ENCODE data around the gene SRPK1.

Gene SRPK1

DNA sequence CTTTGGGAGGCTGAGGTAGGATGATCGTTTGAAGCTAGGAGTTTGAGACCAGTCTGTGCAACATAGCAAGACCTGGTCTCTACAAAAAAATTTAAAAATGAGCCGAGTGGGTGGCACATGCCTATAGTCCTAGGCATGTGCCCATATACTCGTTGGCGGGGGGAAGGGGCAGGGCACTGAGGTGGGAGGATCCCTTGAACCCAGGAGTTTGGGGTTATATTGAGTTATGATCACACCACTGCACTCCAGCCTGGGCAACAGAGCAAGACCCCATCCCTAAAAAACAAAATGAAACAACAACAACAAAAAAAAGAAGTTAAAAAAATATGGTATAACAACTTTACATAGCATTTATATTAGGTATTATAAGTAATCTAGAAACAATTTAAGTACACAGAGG, 67.9 kb downstream of the SRPK1 start:
- no peak overlapping the region for H3K4me3 ChIP-seq (ENCODE audit: low read length in 2 of 2)
- peaks cover 0 to 2% of the 10 kb centered on the region in 2 donors for H3K4me1 ChIP-seq (ENCODE audit: control insufficient read depth in 2 of 2, insufficient read depth in 1 of 2, low read depth in 1 of 2, low read length in 2 of 2)
- H3K4me2 ChIP-seq (ENCODE audit: insufficient read depth, low read length, poor library complexity, severe bottlenecking) = no peak overlapping the region
- H2AK5ac ChIP-seq (ENCODE audit: low read depth, low read length) = no peak overlapping the region
- no peaks in the 10 kb centered on the region for H3K79me1 ChIP-seq (ENCODE audit: low read depth, low read length)
- H2BK120ac ChIP-seq (ENCODE audit: low read depth, low read length) = no peak overlapping the region
- H2BK15ac ChIP-seq (ENCODE audit: low read length) = no peak overlapping the region
- peaks cover 0 to 12% of the 10 kb centered on the region in 2 donors for H3K9me3 ChIP-seq (replicated peaks in 1 of 2; ENCODE audit: control insufficient read depth in 2 of 2, insufficient read depth in 1 of 2, low read depth in 1 of 2, low read length in 2 of 2)
- H2AFZ ChIP-seq (ENCODE audit: low read length) = no peak overlapping the region
- no peak overlapping the region for H2BK12ac ChIP-seq (ENCODE audit: low read length)
- H3K27ac ChIP-seq (replicated peaks; ENCODE audit: low read length) = no peak overlapping the region
- no peak overlapping the region for H3K9ac ChIP-seq (ENCODE audit: low read depth, low read length, poor library complexity)
- H3K14ac ChIP-seq (ENCODE audit: low read length) = no peak overlapping the region
- H3K18ac ChIP-seq (ENCODE audit: low read length) = no peak overlapping the region
- H3K36me3 ChIP-seq (replicated peaks in 1 of 2; ENCODE audit: control insufficient read depth in 2 of 2, insufficient read depth in 2 of 2, low read length in 2 of 2) = peaks cover 8 to 100% of the 10 kb centered on the region in 2 donors
- H4K91ac ChIP-seq (ENCODE audit: low read depth, low read length, poor library complexity) = no peak overlapping the region
- H3K4ac ChIP-seq (ENCODE audit: low read length) = no peak overlapping the region
- H2BK5ac ChIP-seq (ENCODE audit: low read length) = no peak overlapping the region
- H4K8ac ChIP-seq (ENCODE audit: low read depth, low read length) = no peak overlapping the region
- DNase-seq (ENCODE audit: low spot score) = no peak
- WGBS, 2 donors (ENCODE audit: extremely low coverage in 2 of 2, insufficient read length in 2 of 2, insufficient replicate concordance in 1 of 2) = no CpG with 5 or more reads among the region's 4 CpGs
- no peak overlapping the region for H3K23ac ChIP-seq (ENCODE audit: low read depth, low read length, poor library complexity)
- no peaks in the 10 kb centered on the region for H3K27me3 ChIP-seq (ENCODE audit: control insufficient read depth in 3 of 3, insufficient read depth in 3 of 3, low read depth in 1 of 3, low read length in 3 of 3)

DNA sequence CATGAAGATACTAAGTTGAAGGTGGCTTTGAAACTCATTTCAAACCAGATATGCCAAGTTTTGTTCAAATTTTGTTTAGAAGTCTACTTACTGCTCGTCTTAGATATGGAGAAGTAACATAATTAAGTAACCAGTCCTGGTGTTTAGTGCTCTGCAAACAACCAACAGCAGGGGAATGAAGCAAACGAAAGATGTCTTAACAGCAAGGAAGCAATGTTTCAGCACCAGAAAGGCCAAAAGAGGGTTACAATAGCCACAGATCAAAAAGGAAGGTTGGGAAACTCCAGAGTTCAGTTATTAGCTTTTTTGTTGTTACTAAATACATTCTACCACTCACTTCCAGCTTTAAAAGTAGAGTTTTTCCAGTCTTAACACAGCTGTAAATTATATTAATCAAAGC, 70.7 kb downstream of the SRPK1 start:
- H2BK5ac ChIP-seq (ENCODE audit: low read length) = no peak overlapping the region
- H2BK15ac ChIP-seq (ENCODE audit: low read length) = no peak overlapping the region
- H3K27me3 ChIP-seq (ENCODE audit: control insufficient read depth in 3 of 3, insufficient read depth in 3 of 3, low read depth in 1 of 3, low read length in 3 of 3) = no peaks in the 10 kb centered on the region
- no peak overlapping the region for H3K4me2 ChIP-seq (ENCODE audit: insufficient read depth, low read length, poor library complexity, severe bottlenecking)
- no peak overlapping the region for H3K4me3 ChIP-seq (ENCODE audit: low read length in 2 of 2)
- no peak overlapping the region for H4K91ac ChIP-seq (ENCODE audit: low read depth, low read length, poor library complexity)
- H4K8ac ChIP-seq (ENCODE audit: low read depth, low read length) = no peak overlapping the region
- H2AFZ ChIP-seq (ENCODE audit: low read length) = no peak overlapping the region
- H3K79me1 ChIP-seq (ENCODE audit: low read depth, low read length) = no peaks in the 10 kb centered on the region
- no peak overlapping the region for H3K9ac ChIP-seq (ENCODE audit: low read depth, low read length, poor library complexity)
- H2BK12ac ChIP-seq (ENCODE audit: low read length) = no peak overlapping the region
- H3K27ac ChIP-seq (replicated peaks; ENCODE audit: low read length) = no peak overlapping the region
- H3K23ac ChIP-seq (ENCODE audit: low read depth, low read length, poor library complexity) = no peak overlapping the region
- no peak for DNase-seq (ENCODE audit: low spot score)
- no peak overlapping the region for H2AK5ac ChIP-seq (ENCODE audit: low read depth, low read length)
- H3K14ac ChIP-seq (ENCODE audit: low read length) = no peak overlapping the region
- H3K18ac ChIP-seq (ENCODE audit: low read length) = no peak overlapping the region
- H2BK120ac ChIP-seq (ENCODE audit: low read depth, low read length) = no peak overlapping the region
- no peak overlapping the region for H3K4ac ChIP-seq (ENCODE audit: low read length)
- H3K36me3 ChIP-seq (replicated peaks in 1 of 2; ENCODE audit: control insufficient read depth in 2 of 2, insufficient read depth in 2 of 2, low read length in 2 of 2) = peaks cover 3 to 98% of the 10 kb centered on the region in 2 donors
- H3K4me1 ChIP-seq (ENCODE audit: control insufficient read depth in 2 of 2, insufficient read depth in 1 of 2, low read depth in 1 of 2, low read length in 2 of 2) = peaks cover 0 to 2% of the 10 kb centered on the region in 2 donors
- WGBS, 2 donors (ENCODE audit: extremely low coverage in 2 of 2, insufficient read length in 2 of 2, insufficient replicate concordance in 1 of 2) = no CpG with 5 or more reads among the region's 2 CpGs
- H3K9me3 ChIP-seq (replicated peaks in 1 of 2; ENCODE audit: control insufficient read depth in 2 of 2, insufficient read depth in 1 of 2, low read depth in 1 of 2, low read length in 2 of 2) = peaks cover 0 to 12% of the 10 kb centered on the region in 2 donors

DNA sequence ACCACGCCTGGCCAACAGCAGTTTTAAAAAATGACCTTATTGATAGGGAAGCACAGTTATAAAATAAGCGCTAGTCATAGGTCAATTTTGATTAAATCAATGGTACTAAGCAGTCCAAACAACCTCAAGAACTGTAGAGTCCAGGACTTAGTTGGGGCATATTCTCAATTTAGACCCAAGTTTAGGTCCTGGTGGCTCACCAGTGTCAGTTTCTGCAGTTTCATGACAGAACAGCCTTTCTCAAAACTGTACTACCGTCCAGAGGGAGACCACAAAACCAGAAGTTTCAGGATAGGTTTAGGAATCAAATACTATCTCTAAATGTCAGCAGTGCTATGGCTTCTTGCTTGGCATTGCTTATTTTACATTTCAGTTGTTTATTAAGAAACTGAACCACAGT, 76.6 kb downstream of the SRPK1 start:
- Histone ChIP-seq H2BK5ac (ENCODE audit: low read length) (no peak overlapping the region), H3K27me3 (ENCODE audit: control insufficient read depth in 3 of 3, insufficient read depth in 3 of 3, low read depth in 1 of 3, low read length in 3 of 3) (no peaks in the 10 kb centered on the region), H3K18ac (ENCODE audit: low read length) (no peak overlapping the region), H3K9ac (ENCODE audit: low read depth, low read length, poor library complexity) (no peak overlapping the region), H3K4me3 (ENCODE audit: low read length in 2 of 2) (no peak overlapping the region), H3K14ac (ENCODE audit: low read length) (no peak overlapping the region), H3K4ac (ENCODE audit: low read length) (no peak overlapping the region), H3K27ac (replicated peaks; ENCODE audit: low read length) (no peak overlapping the region), H2BK15ac (ENCODE audit: low read length) (no peak overlapping the region), H3K9me3 (replicated peaks in 1 of 2; ENCODE audit: control insufficient read depth in 2 of 2, insufficient read depth in 1 of 2, low read depth in 1 of 2, low read length in 2 of 2) (peaks cover 0 to 11% of the 10 kb centered on the region in 2 donors), H3K36me3 (replicated peaks in 1 of 2; ENCODE audit: control insufficient read depth in 2 of 2, insufficient read depth in 2 of 2, low read length in 2 of 2) (peaks cover 7 to 85% of the 10 kb centered on the region in 2 donors), H4K8ac (ENCODE audit: low read depth, low read length) (no peak overlapping the region), H3K23ac (ENCODE audit: low read depth, low read length, poor library complexity) (no peak overlapping the region), H2BK120ac (ENCODE audit: low read depth, low read length) (no peak overlapping the region), H2BK12ac (ENCODE audit: low read length) (no peak overlapping the region), H4K91ac (ENCODE audit: low read depth, low read length, poor library complexity) (no peak overlapping the region), H3K4me1 (ENCODE audit: control insufficient read depth in 2 of 2, insufficient read depth in 1 of 2, low read depth in 1 of 2, low read length in 2 of 2) (no peaks in the 10 kb centered on the region), H2AFZ (ENCODE audit: low read length) (no peak overlapping the region), H3K79me1 (ENCODE audit: low read depth, low read length) (no peaks in the 10 kb centered on the region), H2AK5ac (ENCODE audit: low read depth, low read length) (no peak overlapping the region), H3K4me2 (ENCODE audit: insufficient read depth, low read length, poor library complexity, severe bottlenecking) (no peak overlapping the region)
- WGBS, 2 donors (ENCODE audit: extremely low coverage in 2 of 2, insufficient read length in 2 of 2, insufficient replicate concordance in 1 of 2) = no CpG with 5 or more reads among the region's 3 CpGs
- no peak for DNase-seq (ENCODE audit: low spot score)

DNA sequence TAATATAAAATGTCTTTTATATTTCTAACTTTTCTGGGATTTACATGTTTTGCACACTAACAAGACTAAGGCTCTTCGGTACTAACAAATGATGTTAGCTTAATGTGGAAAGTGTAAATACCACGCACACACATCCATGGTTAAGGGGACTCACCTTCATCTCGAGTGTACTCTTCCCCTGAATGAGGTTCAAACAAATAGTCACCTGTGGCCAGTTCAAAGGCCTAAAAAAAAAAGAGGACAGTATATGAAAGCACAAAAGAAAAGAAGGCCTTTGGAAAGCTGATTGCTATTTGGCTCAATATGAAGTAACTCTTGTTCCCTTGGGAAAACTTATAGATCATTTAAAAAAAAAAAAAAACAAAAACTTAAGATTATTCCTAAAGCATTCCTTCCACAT, 78.5 kb downstream of the SRPK1 start:
- no peak overlapping the region for H2BK5ac ChIP-seq (ENCODE audit: low read length)
- H4K91ac ChIP-seq (ENCODE audit: low read depth, low read length, poor library complexity) = no peak overlapping the region
- no peak for DNase-seq (ENCODE audit: low spot score)
- H2BK15ac ChIP-seq (ENCODE audit: low read length) = no peak overlapping the region
- no peak overlapping the region for H4K8ac ChIP-seq (ENCODE audit: low read depth, low read length)
- H3K4me1 ChIP-seq (ENCODE audit: control insufficient read depth in 2 of 2, insufficient read depth in 1 of 2, low read depth in 1 of 2, low read length in 2 of 2) = no peaks in the 10 kb centered on the region
- no peak overlapping the region for H3K14ac ChIP-seq (ENCODE audit: low read length)
- no peak overlapping the region for H3K23ac ChIP-seq (ENCODE audit: low read depth, low read length, poor library complexity)
- H3K4ac ChIP-seq (ENCODE audit: low read length) = no peak overlapping the region
- no peak overlapping the region for H2AK5ac ChIP-seq (ENCODE audit: low read depth, low read length)
- H3K9ac ChIP-seq (ENCODE audit: low read depth, low read length, poor library complexity) = no peak overlapping the region
- peaks cover 13 to 84% of the 10 kb centered on the region in 2 donors for H3K36me3 ChIP-seq (replicated peaks in 1 of 2; ENCODE audit: control insufficient read depth in 2 of 2, insufficient read depth in 2 of 2, low read length in 2 of 2)
- H3K27me3 ChIP-seq (ENCODE audit: control insufficient read depth in 3 of 3, insufficient read depth in 3 of 3, low read depth in 1 of 3, low read length in 3 of 3) = no peaks in the 10 kb centered on the region
- H2AFZ ChIP-seq (ENCODE audit: low read length) = no peak overlapping the region
- no peak overlapping the region for H2BK120ac ChIP-seq (ENCODE audit: low read depth, low read length)
- H3K4me2 ChIP-seq (ENCODE audit: insufficient read depth, low read length, poor library complexity, severe bottlenecking) = no peak overlapping the region
- no CpG with 5 or more reads among the region's 3 CpGs for WGBS, 2 donors (ENCODE audit: extremely low coverage in 2 of 2, insufficient read length in 2 of 2, insufficient replicate concordance in 1 of 2)
- H3K18ac ChIP-seq (ENCODE audit: low read length) = no peak overlapping the region
- no peak overlapping the region for H3K4me3 ChIP-seq (ENCODE audit: low read length in 2 of 2)
- H3K27ac ChIP-seq (replicated peaks; ENCODE audit: low read length) = no peak overlapping the region
- no peaks in the 10 kb centered on the region for H3K79me1 ChIP-seq (ENCODE audit: low read depth, low read length)
- H2BK12ac ChIP-seq (ENCODE audit: low read length) = no peak overlapping the region
- no peaks in the 10 kb centered on the region for H3K9me3 ChIP-seq (replicated peaks in 1 of 2; ENCODE audit: control insufficient read depth in 2 of 2, insufficient read depth in 1 of 2, low read depth in 1 of 2, low read length in 2 of 2)

All from neuronal stem cell (in vitro differentiated cells).